Islet of Langerhans (tissue), 1 donor: ENCODE data around the gene YIPF2.
"Not testable (repeated sequence)": the region's sequence is repeated elsewhere in the genome, so short reads cannot be mapped to it uniquely, and the experiment has no call there.

ENCODE experiments used
- FAIRE-seq: peaks from one replicate; lab custom pipeline; 2011; peaks lifted over from hg19 to GRCh38; lab: Jason Lieb, UNC

Gene YIPF2

GRCh38 chr19:10908380-10908960, 20.0 kb downstream of the YIPF2 start:
- FAIRE-seq: no peak

DNA sequence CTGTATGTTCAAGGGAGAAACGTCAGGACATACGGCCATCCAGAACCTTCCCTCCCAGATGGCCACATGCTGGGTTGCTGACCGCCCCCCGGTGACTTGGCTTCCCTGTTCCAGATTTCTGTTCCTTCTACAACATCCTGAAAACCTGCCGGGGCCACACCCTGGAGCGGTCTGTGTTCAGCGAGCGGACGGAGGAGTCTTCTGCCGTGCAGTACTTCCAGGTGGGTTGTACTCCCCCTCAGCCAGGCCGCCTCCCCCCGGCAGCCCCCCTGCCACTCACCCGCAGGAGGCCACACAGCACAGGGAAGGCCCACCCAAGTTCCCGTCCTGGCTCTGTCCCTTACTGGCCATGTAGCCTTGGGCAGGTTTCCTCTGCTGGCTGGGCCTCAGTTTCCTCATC, 20.5 kb downstream of the YIPF2 start:
- no peak for FAIRE-seq

GRCh38 chr19:10899151-10899653, 29.2 kb downstream of the YIPF2 start:
- no peak for FAIRE-seq

GRCh38 chr19:10898633-10899032, 29.8 kb downstream of the YIPF2 start:
- no peak for FAIRE-seq

DNA sequence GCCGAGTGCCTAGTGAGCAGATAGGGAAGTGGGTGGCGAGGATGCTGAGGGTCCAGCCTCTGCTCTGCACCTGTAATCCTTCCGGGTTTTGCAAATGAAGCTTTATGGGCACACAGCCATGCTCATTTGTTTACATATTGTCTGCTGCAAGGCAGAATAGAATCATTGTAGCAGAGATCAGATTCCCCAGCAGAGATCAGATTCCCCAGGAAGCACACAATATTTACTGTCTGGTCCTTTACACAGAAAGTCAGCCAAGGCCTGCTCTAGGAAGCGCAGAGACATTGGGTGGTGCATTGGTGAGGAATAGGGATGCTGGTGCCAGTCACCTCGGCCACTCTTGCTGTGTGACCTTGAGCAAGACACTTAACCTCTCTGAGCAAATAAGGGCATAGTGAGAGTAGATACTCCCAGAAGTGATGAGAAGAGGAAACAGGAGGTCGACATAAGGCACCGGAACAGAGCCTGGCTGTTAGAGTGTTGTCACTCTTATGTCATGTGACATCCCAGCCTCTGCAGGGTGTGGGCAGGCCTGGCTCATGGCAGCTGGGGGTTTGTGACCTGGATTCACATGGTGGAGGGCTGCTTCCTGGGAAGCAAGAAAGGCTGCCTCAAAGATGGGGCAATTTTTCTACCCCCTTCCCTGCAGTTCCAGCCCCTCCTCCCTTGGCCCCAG, 31.4 kb downstream of the YIPF2 start:
- no peak for FAIRE-seq

- FAIRE-seq: no peak
Observed at GRCh38 chr19:10895920-10896319, 32.5 kb downstream of the YIPF2 start.

DNA sequence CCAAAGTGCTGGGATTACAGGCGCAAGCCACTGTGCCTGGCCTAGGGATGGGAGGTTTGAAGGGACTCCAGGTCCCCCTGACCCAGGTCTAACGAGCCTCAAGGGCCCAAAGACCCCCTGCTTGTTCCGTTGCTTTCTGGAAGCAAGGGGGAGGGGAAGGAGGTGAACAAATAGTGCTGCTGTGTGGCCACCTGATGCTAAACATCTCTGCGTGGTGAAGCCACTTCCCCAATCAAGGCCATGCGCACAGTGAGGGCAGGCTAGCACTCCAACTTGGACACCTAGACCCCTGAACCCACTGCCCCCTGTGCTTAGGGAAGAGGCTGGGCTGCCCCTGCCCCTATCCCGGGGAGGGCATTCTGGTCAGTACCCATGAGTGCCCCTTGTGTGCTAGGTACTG, 33.1 kb downstream of the YIPF2 start:
- no peak for FAIRE-seq

DNA sequence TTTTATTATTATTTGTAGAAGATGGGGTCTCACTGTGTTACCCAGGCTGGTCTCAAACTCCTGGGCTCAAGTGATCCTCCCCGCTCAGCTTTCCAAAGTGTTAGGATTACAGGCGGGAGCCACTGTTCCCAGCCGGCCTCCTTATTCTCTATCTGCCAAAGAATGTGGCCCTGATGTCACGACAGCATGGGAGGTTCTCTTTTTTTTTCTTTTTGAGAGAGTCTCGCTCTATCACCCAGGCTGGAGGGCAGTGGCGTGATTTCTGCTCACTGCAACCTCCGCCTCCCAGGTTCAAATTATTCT, 33.6 kb downstream of the YIPF2 start:
- no peak for FAIRE-seq

- FAIRE-seq: no peak
Observed at GRCh38 chr19:10892256-10892655, 36.2 kb downstream of the YIPF2 start.

DNA sequence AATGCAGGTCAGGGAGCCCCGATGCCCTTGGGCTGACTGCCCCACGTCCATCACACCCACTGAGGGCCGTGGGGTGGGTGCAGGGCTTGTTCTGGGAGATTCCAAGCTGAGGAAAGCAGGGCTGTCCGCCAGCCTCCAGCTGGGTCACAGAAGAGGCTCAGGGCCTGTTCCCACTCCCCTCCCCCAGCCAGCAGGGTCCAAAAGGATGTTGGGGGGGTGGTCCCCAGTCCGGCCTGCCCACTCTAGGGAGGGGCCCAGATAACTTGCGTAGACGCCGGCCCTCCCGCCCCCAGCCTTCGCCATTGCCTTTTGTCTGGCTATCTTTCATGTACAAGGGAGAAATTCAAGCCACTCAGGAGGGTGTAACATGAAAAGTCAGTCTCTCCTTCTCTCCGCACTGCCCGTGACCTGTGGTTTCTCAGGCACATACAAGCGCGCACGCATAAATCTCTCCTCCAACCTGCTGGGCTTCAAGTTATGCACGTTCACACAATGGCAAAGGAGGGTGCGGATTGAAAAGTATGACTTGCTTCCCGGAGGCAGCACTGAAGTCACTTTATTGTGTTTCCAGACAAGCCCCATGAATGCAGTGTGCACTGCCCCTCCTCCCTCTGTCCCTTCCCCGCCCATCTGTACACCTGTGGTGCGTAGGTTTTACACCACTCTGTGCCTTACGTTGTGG, 36.9 kb downstream of the YIPF2 start:
- FAIRE-seq: no peak

- FAIRE-seq: no peak
Observed at GRCh38 chr19:10889880-10890279, 38.6 kb downstream of the YIPF2 start.

DNA sequence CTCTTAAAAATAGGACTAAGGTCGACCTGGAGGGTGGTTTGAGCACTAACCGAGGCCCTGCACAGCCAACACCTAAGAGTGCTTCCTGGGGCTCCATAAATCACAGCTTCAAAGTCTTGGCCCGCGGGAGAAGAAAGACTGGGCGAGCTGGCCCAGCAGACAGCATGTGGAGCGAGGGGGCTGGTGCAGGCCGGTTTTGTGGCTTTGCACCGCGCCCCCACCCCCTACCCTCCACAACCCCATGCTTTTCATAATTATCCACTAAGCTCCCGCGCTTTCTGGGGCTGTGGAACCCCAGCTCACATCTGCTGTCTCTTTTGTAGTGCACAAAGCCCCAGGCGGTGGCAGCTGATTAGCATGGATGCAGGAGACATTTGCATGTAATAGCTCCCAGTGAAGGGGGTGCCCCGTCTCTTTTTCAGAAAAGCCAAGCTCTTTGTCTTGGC, 40.0 kb downstream of the YIPF2 start:
- no peak for FAIRE-seq

DNA sequence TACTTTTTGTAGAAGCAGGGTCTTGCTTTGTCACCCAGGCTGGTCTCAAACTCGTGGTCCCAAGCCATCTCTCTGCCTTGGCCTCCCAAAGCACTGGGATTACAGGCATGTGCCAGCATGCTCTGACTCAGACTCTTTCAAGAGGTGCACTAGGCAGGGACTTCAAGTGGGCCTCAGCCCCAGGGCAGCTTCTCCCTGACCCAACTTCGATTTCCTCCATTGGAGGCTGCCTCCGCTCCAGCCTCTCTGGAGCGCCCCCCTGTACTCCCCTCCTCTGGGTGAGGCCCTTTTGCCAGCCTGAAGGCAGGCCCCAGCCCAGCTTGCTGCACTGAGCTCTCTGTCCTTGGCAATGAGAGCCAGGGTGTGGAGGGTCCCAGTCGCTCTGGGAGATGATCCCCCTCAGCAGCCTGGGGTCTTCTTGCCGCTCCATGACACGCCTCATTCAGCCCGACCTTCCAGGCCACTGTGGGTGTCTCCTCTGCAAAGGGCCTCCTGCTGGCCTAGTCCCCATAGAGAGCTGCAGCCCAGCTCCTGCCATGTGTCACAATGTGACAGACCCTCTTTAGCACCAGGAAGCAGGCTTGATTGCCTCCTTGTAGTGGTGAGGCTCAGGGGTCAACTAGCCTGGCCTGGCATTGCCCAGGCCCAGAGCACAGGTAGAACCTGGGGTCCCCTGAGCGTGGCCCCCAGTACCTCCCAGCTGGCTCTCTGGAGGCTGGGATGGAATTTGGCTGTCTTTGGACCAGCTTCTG, 40.6 kb downstream of the YIPF2 start:
- no peak for FAIRE-seq

DNA sequence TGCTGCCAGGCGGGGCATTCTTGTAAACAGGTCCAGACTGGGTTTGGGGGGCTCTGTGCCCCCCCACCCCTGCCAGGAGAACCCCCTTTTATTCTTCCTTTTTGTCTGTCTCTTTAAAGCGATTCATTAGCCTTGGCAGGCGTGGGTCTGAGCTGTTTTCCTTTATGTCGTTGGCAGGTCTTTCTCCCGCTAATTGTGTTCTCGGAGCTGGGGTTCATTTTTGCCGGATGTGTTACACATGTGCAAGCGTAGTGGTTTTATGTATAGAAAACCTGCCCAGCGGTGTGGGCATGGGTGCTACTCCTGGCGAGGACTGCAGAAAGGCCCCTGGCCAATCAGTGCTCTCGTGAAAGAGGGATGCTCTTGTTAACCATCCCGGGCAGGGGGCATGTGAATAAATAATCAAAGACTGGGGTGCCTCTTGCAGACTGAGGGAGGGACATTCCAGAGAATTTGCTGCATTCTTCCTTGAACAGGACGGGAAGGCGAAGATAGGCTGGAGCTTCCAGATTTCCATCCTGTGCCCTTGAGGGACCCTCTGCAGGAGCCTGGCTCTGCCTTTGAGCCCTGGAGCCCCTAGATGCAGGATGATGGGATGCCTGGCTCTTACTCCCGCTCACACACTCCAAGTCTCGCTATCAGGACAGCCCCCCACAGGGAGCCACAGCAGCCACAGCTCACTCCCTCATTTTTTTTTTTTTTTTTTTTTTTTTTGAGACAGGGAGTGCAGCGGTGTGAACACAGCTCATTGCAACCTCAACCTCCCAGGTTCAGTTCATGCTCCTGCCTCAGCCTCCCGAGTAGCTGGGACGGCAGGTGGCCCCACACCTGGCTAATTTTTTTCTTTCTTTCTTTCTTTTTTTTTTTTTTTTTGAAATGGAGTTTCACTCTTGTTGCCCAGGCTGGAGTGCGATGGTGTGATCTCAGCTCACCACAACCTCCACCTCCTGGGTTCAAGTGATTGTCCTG, 43.0 kb downstream of the YIPF2 start:
- FAIRE-seq: no peak

GRCh38 chr19:10884274-10884673, 44.2 kb downstream of the YIPF2 start:
- no peak for FAIRE-seq

DNA sequence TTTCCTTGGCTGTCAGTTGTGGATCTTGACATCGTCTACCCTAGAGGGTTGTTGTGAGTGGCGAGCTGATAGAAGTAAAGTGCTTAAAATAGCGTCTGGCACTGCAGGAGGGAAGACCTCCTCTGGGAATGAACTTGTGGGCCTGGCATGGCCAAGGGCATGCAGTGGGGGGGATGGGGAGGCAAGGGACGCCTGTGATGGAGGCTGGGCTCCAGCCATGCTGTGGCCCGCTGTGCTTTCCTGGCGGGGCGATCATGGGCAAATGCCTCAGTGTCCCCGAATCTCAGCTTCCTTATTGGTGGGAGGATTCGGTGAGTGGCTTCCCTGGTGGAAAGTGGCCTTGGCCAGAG, 46.4 kb downstream of the YIPF2 start:
- FAIRE-seq: no peak

- FAIRE-seq: no peak
Observed at GRCh38 chr19:10881403-10882107, 46.9 kb downstream of the YIPF2 start.

- FAIRE-seq: no peak
Observed at GRCh38 chr19:10878253-10878652, 50.2 kb downstream of the YIPF2 start.

- FAIRE-seq: not testable (repeated sequence)
Observed at GRCh38 chr19:10877608-10878007, 50.8 kb downstream of the YIPF2 start.

- FAIRE-seq: no peak
Observed at GRCh38 chr19:10876459-10877240, 51.8 kb downstream of the YIPF2 start.
